GM12865 (cell line): Measurements from ENCODE around the gene ACTN2.

ENCODE experiments used
- DNase-seq: peaks from one replicate; pipeline ENCODE4 v3.0.0; 2010; ENCODE audit warnings: low read depth
- H3K4me3 ChIP-seq: 2 replicates; pipeline ENCODE4 v1.5.1; 2011; ENCODE audit warnings: mild to moderate bottlenecking, low read depth, low read length, control low read depth
- TF ChIP-seq, protein P1 (sequence below): IDR thresholded peaks from 2 replicates; pipeline ENCODE4 v1.5.1; 2011; ENCODE audit warnings: low read length, control low read depth, low read depth, inconsistent platforms; ENCODE audit not compliant: insufficient read depth; ENCODE audit errors: missing control alignments

Gene ACTN2

DNA sequence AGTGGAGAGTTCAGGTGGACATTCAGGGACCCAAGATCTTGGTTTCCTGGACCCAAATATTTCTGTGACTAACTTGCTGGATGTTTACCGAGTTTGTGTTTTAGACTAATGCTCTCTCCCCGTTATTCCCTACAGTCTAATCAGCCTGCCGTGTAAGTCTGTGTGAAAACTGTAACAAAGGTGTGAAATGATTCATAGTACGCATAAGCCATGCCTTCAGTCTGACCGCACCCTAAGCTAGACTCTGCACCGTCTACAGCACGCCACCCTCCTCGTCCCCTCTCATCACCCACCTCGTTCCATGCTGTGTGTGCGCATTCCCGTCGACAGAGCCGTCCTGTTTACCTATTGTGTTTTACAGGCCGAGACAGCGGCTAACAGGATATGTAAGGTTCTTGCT, 50.5 kb downstream of the ACTN2 start:
- no peak for DNase-seq
- TF ChIP-seq, protein P1, sequence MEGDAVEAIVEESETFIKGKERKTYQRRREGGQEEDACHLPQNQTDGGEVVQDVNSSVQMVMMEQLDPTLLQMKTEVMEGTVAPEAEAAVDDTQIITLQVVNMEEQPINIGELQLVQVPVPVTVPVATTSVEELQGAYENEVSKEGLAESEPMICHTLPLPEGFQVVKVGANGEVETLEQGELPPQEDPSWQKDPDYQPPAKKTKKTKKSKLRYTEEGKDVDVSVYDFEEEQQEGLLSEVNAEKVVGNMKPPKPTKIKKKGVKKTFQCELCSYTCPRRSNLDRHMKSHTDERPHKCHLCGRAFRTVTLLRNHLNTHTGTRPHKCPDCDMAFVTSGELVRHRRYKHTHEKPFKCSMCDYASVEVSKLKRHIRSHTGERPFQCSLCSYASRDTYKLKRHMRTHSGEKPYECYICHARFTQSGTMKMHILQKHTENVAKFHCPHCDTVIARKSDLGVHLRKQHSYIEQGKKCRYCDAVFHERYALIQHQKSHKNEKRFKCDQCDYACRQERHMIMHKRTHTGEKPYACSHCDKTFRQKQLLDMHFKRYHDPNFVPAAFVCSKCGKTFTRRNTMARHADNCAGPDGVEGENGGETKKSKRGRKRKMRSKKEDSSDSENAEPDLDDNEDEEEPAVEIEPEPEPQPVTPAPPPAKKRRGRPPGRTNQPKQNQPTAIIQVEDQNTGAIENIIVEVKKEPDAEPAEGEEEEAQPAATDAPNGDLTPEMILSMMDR, result no peak
- no peak overlapping the region for H3K4me3 ChIP-seq

DNA sequence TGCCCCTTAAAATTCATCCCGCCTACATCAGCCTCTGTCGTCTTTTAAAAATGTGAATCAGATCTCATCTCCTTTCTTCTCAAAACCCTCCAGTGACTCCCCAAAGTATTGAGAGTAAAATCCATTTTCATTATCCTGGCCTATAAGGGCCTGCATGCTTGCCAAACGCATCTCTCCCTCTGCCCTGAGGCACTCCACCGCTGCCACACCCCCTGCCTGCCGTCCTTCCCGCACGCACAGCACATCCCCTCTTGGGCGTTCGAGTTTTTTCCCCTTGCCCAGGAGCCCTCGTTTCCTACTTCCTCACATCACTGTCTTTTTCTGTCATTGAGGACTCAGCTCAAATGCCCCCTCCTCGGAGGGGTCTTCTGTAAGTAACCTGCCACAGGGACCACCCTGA, 55.5 kb downstream of the ACTN2 start:
- TF ChIP-seq, protein P1, result no peak
- no peak for DNase-seq
- no peak overlapping the region for H3K4me3 ChIP-seq

DNA sequence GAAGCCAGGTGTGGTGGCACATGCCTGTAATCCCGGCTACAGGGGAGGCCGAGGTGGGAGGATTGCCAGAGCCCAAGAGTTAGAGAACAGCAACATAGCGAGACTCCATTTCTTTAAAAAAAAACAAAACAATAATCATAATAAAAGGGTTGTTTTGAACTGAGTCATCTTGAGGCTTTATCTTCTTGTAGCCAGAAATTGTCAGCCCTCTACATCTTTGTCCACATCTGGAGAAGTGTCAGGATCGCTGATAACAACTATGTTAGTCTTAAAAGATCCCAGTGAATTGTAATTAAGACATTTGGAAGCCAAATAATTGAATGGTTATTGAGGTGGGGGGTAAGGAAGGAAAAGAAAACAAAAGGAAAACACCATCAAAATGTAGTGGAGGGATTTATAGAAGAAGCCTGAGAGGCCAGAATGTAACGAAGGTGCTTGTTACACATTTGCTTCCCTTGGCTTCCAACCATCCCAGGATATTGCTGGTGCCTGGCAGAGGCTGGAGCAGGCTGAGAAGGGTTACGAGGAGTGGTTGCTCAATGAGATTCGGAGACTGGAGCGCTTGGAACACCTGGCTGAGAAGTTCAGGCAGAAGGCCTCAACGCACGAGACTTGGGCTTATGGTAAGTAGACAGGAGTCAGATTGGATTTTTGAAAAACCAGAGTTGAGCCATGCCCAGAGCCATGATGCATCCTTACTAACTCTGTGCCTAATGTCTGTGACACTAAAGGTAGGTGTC, 56.3 kb downstream of the ACTN2 start:
- no peak overlapping the region for H3K4me3 ChIP-seq
- TF ChIP-seq, protein P1, result no peak
- DNase-seq, result no peak

DNA sequence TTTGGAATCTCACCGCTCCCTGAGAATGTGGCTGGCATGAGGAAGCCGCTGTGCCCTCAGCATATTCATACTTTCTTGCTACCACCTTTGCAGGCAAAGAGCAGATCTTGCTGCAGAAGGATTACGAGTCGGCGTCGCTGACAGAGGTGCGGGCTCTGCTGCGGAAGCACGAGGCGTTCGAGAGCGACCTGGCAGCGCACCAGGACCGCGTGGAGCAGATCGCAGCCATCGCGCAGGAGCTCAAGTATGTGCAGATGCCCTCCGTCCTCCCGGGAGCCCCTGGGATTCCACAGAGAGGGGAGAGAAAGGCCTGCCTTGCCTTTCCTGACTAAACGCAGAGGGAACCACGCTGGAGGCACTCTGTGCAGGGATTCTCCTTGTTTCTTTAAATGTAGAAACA, 58.2 kb downstream of the ACTN2 start:
- DNase-seq, result no peak
- no peak overlapping the region for H3K4me3 ChIP-seq
- TF ChIP-seq, protein P1, result no peak

DNA sequence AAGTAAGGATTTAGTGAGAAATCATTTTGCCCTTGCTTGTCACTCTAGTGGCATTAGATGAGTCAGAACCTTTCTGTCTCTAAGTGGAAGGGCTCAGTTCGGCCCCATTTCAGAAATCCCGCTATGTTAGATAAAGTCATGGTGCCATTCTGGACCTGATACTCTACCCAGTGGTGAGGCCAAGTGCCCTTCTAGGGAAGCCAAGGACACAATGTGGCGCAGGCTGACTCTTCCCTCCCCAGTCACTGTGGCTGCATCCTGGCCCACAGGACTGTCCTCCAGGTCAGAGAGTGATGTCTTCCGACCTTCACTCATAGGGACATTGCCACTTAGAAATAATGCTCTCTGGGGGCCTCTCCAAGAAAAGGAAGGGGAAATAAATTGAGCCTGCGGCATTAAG, 60.5 kb downstream of the ACTN2 start:
- no peak for DNase-seq
- H3K4me3 ChIP-seq, result no peak overlapping the region
- TF ChIP-seq, protein P1, result no peak

DNA sequence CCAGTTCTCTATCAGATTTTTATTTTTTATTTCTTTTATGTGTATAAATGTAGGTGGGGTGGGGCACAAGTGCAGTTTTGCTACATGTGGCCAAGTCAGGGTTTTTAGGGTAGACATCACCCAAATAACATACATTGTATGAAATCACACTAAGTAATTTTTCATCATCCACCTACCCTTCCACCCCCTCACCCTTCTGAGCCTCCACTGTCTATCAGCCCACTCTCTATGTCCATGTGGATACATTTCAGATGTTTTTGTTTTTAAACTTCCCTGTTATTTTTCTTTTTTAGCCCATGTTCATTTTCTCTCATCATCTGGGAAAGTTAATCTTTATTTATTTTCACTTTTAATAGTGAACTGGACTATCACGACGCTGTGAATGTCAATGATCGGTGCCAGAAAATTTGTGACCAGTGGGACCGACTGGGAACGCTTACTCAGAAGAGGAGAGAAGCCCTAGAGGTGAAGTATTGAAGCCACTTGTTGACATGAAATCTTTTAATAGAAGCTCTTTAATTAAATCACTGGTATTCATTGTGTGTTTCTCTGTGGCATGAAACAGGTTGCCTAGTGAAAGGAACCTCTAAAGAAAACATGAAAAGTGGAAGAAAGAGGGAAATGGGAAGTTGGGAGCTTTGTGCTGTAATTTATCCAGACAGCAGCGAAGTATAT, 61.1 kb downstream of the ACTN2 start:
- DNase-seq, result no peak
- TF ChIP-seq, protein P1, result no peak
- H3K4me3 ChIP-seq, result no peak overlapping the region

DNA sequence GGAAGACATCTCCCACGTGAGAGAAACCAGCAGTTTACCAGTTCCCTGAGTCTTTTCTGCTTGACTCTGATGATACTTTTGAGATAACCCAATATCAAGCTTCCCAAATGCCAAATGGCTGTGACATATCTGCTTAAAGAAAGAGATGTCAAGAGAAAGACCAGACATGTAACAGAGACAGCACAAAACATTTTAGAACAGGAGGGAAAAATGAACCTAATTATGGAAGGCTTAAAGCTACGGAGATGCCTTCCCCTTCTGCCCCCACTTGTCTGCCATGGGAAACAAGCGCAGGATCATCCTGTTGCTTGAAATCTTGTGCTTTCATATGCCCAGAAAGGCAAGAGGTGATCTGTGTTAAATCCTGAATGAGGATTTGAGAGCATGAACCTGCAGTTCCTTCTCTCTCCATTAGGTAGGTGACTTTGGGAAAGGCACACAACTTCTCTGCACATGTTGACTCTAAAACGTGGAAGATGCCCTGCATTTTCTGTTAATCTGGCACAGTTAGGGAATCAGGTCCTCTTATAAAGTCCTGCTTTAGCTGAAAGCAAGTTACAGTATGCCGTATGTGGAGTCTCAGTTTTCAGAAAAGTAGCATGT, 62.1 kb downstream of the ACTN2 start:
- no peak for DNase-seq
- H3K4me3 ChIP-seq, result no peak overlapping the region
- TF ChIP-seq, protein P1, result peak; percentile 18
